Neural cell (in vitro differentiated cells): Measurements from ENCODE around the gene OAF. TPM values are rescaled to one million over a fixed set of nuclear protein-coding genes. Genes with fewer than 3 reads are reported as not detected.

Source experiments
- H2AFZ ChIP-seq: fragments of 200-600, 300-800 bp; sonication (generic), shearing (Covaris generic); 2 replicates; pipeline ENCODE4 v1.6.0; 2014; ENCODE audit warnings: low read depth, mild to moderate bottlenecking, antibody characterized with exemption, low read length, moderate library complexity
- H3F3A ChIP-seq: fragments of 200-600 bp; shearing (Covaris generic); 2 replicates; pipeline ENCODE4 v1.6.1; 2016; ENCODE audit warnings: mild to moderate bottlenecking, moderate library complexity, mixed read lengths, antibody characterized with exemption, low read length; ENCODE audit not compliant: insufficient read depth, poor library complexity, severe bottlenecking
- H3K27ac ChIP-seq: fragments of 200-600, 300-800 bp; sonication (generic), shearing (Covaris generic); 2 replicates; pipeline ENCODE4 v1.5.1; 2014; ENCODE audit warnings: mild to moderate bottlenecking, low read length, moderate library complexity
- H3K27me3 ChIP-seq: fragments of 300-800, 200-600 bp; sonication (generic), shearing (Covaris generic); 2 replicates; pipeline ENCODE4 v1.6.0; 2014; ENCODE audit warnings: mild to moderate bottlenecking, low read depth, low read length, moderate library complexity; ENCODE audit not compliant: insufficient read depth
- H3K36me3 ChIP-seq: fragments of 300-800, 200-600 bp; sonication (generic), shearing (Covaris generic); 2 replicates; pipeline ENCODE4 v1.5.1; 2014; ENCODE audit warnings: mild to moderate bottlenecking, antibody characterized with exemption, low read length, moderate library complexity; ENCODE audit not compliant: insufficient read depth
- H3K4me2 ChIP-seq: fragments of 300-800, 200-600 bp; sonication (generic), shearing (Covaris generic); 2 replicates; pipeline ENCODE4 v1.6.0; 2014; ENCODE audit warnings: mild to moderate bottlenecking, low read length
- H3K4me3 ChIP-seq: fragments of 300-800, 200-600 bp; sonication (generic), shearing (Covaris generic); 2 replicates; pipeline ENCODE4 v1.5.1; 2014; ENCODE audit warnings: mild to moderate bottlenecking, low read length, moderate library complexity
- H3K79me2 ChIP-seq: fragments of 200-600 bp; shearing (Covaris generic); replicated peaks from 2 replicates; pipeline ENCODE4 v1.6.0; 2014; ENCODE audit warnings: mild to moderate bottlenecking, low read length, moderate library complexity; ENCODE audit not compliant: insufficient read depth
- H3K9ac ChIP-seq: fragments of 300-800, 200-600 bp; sonication (generic), shearing (Covaris generic); 2 replicates; pipeline ENCODE4 v1.6.1; 2016; ENCODE audit warnings: mild to moderate bottlenecking, low read length, mixed read lengths
- H3K9me2 ChIP-seq: fragments of 200-600 bp; shearing (Covaris generic); 2 replicates; pipeline ENCODE4 v1.6.1; 2016; ENCODE audit warnings: mild to moderate bottlenecking, low read length, mixed read lengths; ENCODE audit not compliant: insufficient read depth
- H3K9me3 ChIP-seq: fragments of 200-600, 300-800 bp; sonication (generic), shearing (Covaris generic); 2 replicates; pipeline ENCODE4 v1.6.1; 2016; ENCODE audit warnings: mild to moderate bottlenecking, mixed run types, low read length, moderate library complexity, mixed read lengths
- H4K20me1 ChIP-seq: fragments of 200-600 bp; shearing (Covaris generic); 2 replicates; pipeline ENCODE4 v1.6.1; 2016; ENCODE audit warnings: mild to moderate bottlenecking, mixed run types; ENCODE audit not compliant: insufficient read depth
- CTCF ChIP-seq: fragments of 450-650 bp; IDR thresholded peaks from 2 replicates; pipeline ENCODE4 v1.5.1; 2014; ENCODE audit warnings: antibody characterized with exemption, mild to moderate bottlenecking, moderate library complexity; ENCODE audit not compliant: poor library complexity, severe bottlenecking
- EP300 ChIP-seq: fragments of 450-650 bp; conservative IDR thresholded peaks from 2 replicates; pipeline ENCODE4 v1.6.1; 2014; ENCODE audit warnings: antibody characterized with exemption, mild to moderate bottlenecking, moderate library complexity; ENCODE audit not compliant: poor library complexity, severe bottlenecking
- EZH2 ChIP-seq: fragments of 200-600, 300-800 bp; shearing (Covaris generic), sonication (generic); IDR thresholded peaks from 2 replicates; pipeline ENCODE4 v1.6.1; 2014; ENCODE audit warnings: antibody characterized with exemption, low read length, borderline replicate concordance, mild to moderate bottlenecking; ENCODE audit not compliant: insufficient read depth, poor library complexity, severe bottlenecking
- POLR2AphosphoS5 ChIP-seq: IDR thresholded peaks from 2 replicates; pipeline ENCODE4 v1.6.1; 2012
- RAD21 ChIP-seq: fragments of 450-650 bp; conservative IDR thresholded peaks from 2 replicates; pipeline ENCODE4 v1.6.1; 2014; ENCODE audit warnings: antibody characterized with exemption, mild to moderate bottlenecking, moderate library complexity
- REST ChIP-seq: IDR thresholded peaks from 2 replicates; pipeline ENCODE4 v1.6.1; 2012; ENCODE audit warnings: borderline replicate concordance
- SMC3 ChIP-seq: fragments of 450-650 bp; conservative IDR thresholded peaks from 2 replicates; pipeline ENCODE4 v1.6.1; 2014; ENCODE audit warnings: antibody characterized with exemption, mild to moderate bottlenecking, moderate library complexity; ENCODE audit not compliant: poor library complexity
- TAF1 ChIP-seq: IDR thresholded peaks from 2 replicates; pipeline ENCODE4 v1.6.1; 2012; ENCODE audit warnings: low read depth
- polyA plus RNA-seq: library from polyadenylated mRNA; depleted of rRNA; stranded (reverse); fragments of >200 nt; gene quantifications from 2 replicates; pipeline ENCODE4 v1.2.3, GENCODE V29; 2014

OAF gene
- polyA plus RNA-seq, 1 donor from 2014 or later = 0.97 TPM

- Histone ChIP-seq H4K20me1 (no peaks in the 10 kb centered on the region), H3K4me3 (peak within 1 kb of the TSS; percentile 59), H3K36me3 (no peaks in the 10 kb centered on the region), H3K27ac (no peak within 1 kb of the TSS), H3K9ac (peak within 1 kb of the TSS; percentile 29), H3K27me3 (peaks cover 32% of the 10 kb centered on the region), H2AFZ (no peak within 1 kb of the TSS), H3F3A (no peaks in the 10 kb centered on the region), H3K4me2 (no peak within 1 kb of the TSS), H3K9me3 (no peaks in the 10 kb centered on the region), H3K79me2 (no peaks in the 10 kb centered on the region), H3K9me2 (no peaks in the 10 kb centered on the region)
- TF ChIP-seq EZH2 (no peak), TAF1 (no peak), CTCF (peak; percentile 17), POLR2AphosphoS5 (no peak)
Observed at GRCh38 chr11:120239713-120240640, 29.1 kb downstream of the OAF start, which contains the start of gene POU2F3. TSS of gene POU2F3 (plus strand) at chr11:120240140. CDS start at chr11:120240344, 204 bp downstream.

GRCh38 chr11:120240866-120241265 lies 30.0 kb downstream of the OAF start:
- no peaks in the 10 kb centered on the region for H3K36me3 ChIP-seq
- no peak overlapping the region for H3K4me2 ChIP-seq
- no peaks in the 10 kb centered on the region for H3K9me2 ChIP-seq
- H3K9me3 ChIP-seq = no peaks in the 10 kb centered on the region
- H3K79me2 ChIP-seq = no peaks in the 10 kb centered on the region
- no peak overlapping the region for H3K4me3 ChIP-seq
- H4K20me1 ChIP-seq = no peaks in the 10 kb centered on the region
- H3K27ac ChIP-seq = no peak overlapping the region
- no peak for TF ChIP-seq REST
- TF ChIP-seq RAD21 = no peak
- TF ChIP-seq TAF1 = no peak
- no peak for TF ChIP-seq POLR2AphosphoS5
- no peak for TF ChIP-seq SMC3
- TF ChIP-seq CTCF = no peak
- no peak for TF ChIP-seq EZH2
- TF ChIP-seq EP300 = no peak
- no peaks in the 10 kb centered on the region for H3F3A ChIP-seq
- H2AFZ ChIP-seq = no peak overlapping the region
- H3K27me3 ChIP-seq = peaks cover 32% of the 10 kb centered on the region
- no peak overlapping the region for H3K9ac ChIP-seq
